Spleen (tissue), 11 donors: ENCODE results near the gene SPG7. TPM values are rescaled to one million over a fixed set of nuclear protein-coding genes. Genes with fewer than 3 reads are reported as not detected.

ENCODE experiments used
- DNase-seq: peaks from one replicate; pipeline ENCODE4 v3.0.0-alpha.2; 2020
- H3K27ac ChIP-seq, 8 donors: fragments of 200-600 bp; sonication (generic) in 7 of 8; 1 replicate in 4 of 8; 2 replicates in 4 of 8; pipeline versions ENCODE4 v1.5.0 to v1.8.0; 2016 to 2021; ENCODE audit warnings: inconsistent platforms in 4 of 8, mild to moderate bottlenecking in 4 of 8, moderate library complexity in 1 of 8
- H3K27me3 ChIP-seq, 7 donors: fragments of 200-600 bp; sonication (generic) in 6 of 7; replicated peaks in 1 of 7; 1 replicate in 4 of 7; 2 replicates in 3 of 7; pipeline versions ENCODE4 v1.5.0 to v1.8.0; 2016 to 2021; ENCODE audit warnings: inconsistent platforms in 3 of 7, mild to moderate bottlenecking in 1 of 7
- H3K36me3 ChIP-seq, 6 donors: fragments of 200-600 bp; sonication (generic) in 5 of 6; 1 replicate in 4 of 6; 2 replicates in 2 of 6; pipeline versions ENCODE4 v1.5.0 to v1.8.0; 2016 to 2021; ENCODE audit warnings: inconsistent platforms in 2 of 6
- H3K4me1 ChIP-seq, 6 donors: fragments of 200-600 bp; sonication (generic) in 5 of 6; 1 replicate in 3 of 6; 2 replicates in 3 of 6; pipeline versions ENCODE4 v1.5.0 to v1.8.0; 2016 to 2021; ENCODE audit warnings: inconsistent platforms in 3 of 6
- H3K4me3 ChIP-seq, 8 donors: fragments of 200-600 bp; sonication (generic) in 7 of 8; 1 replicate in 4 of 8; 2 replicates in 4 of 8; pipeline versions ENCODE4 v1.5.0 to v1.8.0; 2016 to 2021; ENCODE audit warnings: inconsistent platforms in 4 of 8, mild to moderate bottlenecking in 4 of 8, moderate library complexity in 2 of 8
- H3K9me3 ChIP-seq, 8 donors: fragments of 200-600 bp; sonication (generic) in 7 of 8; 1 replicate in 4 of 8; 2 replicates in 4 of 8; pipeline versions ENCODE4 v1.5.0 to v1.8.0; 2016 to 2021; ENCODE audit warnings: inconsistent platforms in 4 of 8
- CTCF ChIP-seq, 11 experiments: fragments of 200-600 bp in 7 of 11; fragments of 450-650 bp in 4 of 11; sonication (generic) in 4 of 11; IDR thresholded peaks in 8 of 11; conservative IDR thresholded peaks in 3 of 11; 1 replicate in 7 of 11; 2 replicates in 4 of 11; pipeline versions ENCODE4 v1.4.0 to v1.8.0; 2016 to 2021; ENCODE audit warnings: antibody characterized with exemption in 11 of 11, inconsistent platforms in 4 of 11, mild to moderate bottlenecking in 1 of 11
- POLR2A ChIP-seq, 3 donors: fragments of 450-650 bp; IDR thresholded peaks; one replicate each; pipeline ENCODE4 v1.5.1; 2017; ENCODE audit warnings: antibody characterized with exemption in 3 of 3, mild to moderate bottlenecking in 1 of 3
- POLR2AphosphoS5 ChIP-seq, 3 donors: sonication (generic); formaldehyde crosslinking; IDR thresholded peaks; one replicate each; pipeline ENCODE4 v1.5.1; 2017; ENCODE audit warnings: antibody characterized with exemption in 3 of 3
- WGBS, 5 donors: extraction: QIAGEN DNeasy Blood & Tissue Kit in 3 of 5; methylation state at CpG; one replicate each; pipeline versions ENCODE4 v1.1.5 to v1.1.7; 2013 to 2018; 5-methylcytosine and 5-hydroxymethylcytosine counted together
- intact Hi-C: fragments of 100-400 bp; cut with DNase I; formaldehyde crosslinking; loops from one replicate; pipeline ENCODE4 v1.15.0; 2023; ENCODE audit warnings: low total_unique reads
- polyA plus RNA-seq, 3 donors: library from polyadenylated mRNA; stranded (reverse); fragments of 200-250 nt; gene quantifications; one replicate each; pipeline ENCODE4 v1.2.1, GENCODE V29; 2013
- total RNA-seq, 7 donors: library from RNA; depleted of rRNA in 3 of 7; stranded (reverse); fragments of >200 nt in 3 of 7; fragmentation: NEBNext Ultra II Directional in 4 of 7; extraction: Animal tissue kit (Norgen Biotek cat#: 25700) in 4 of 7; gene quantifications; one replicate each; pipeline versions ENCODE4 v1.1.0 to v1.2.1, GENCODE V29; 2016 to 2021
- donor health status: healthy with polysubstance abuse.
- donor health status: DM: no; HTN: no; CAD: no; lungs with moderate emphysema.
- donor health status: DM: no; HTN: no; CAD: no.
- donor health status: Bipolar disorder and iron deficiency.
- donor health status: healthy.
- donor health status: DM: no; HTN: no; CAD: no.
- donor health status: DM: yes; HTN: yes; CAD: no.

Gene SPG7
- total and polyA plus RNA-seq, 10 donors = 64.5 to 260 (median 144) TPM

DNA sequence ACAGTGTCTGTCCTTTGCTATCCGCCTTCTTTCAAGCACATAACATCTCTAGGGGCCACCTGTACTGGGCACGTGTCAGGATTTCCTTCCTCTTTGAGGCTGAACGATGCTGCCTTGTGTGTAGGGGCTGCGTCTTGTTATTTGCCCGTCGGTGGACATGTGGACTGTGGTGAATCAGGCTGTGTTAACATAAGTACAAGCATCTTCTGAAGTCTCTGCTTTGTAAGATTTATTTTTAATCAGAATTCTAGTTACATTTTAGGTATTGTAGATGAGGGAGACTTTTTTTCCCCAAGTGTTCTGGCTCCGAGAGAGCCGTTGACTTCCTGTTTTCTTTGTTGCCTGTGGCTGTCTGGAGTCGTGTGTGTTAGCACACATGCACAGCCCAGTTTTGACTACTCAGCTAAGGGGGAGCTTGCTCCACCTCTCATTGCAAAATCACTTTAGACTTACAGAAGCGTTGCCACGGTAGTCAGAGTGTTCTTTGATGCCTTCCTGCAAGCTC, 26.1 kb downstream of the SPG7 start:
- Histone ChIP-seq H3K27me3 (no peaks in the 10 kb centered on the region), H3K4me3 (peak overlapping the region in 3 of 8 donors; percentile 8 to 55 (median 13)), H3K9me3 (no peaks in the 10 kb centered on the region), H3K27ac (peak overlapping the region; percentile 42 to 83 (median 68)), H3K4me1 (peaks cover 13 to 51% (median 36%) of the 10 kb centered on the region in 6 donors), H3K36me3 (peaks cover 0 to 98% (median 63%) of the 10 kb centered on the region in 6 donors)
- DNase-seq = no peak
- 14 to 20% (median 19%) methylated on average over 11 of the region's 11 CpGs for whole genome bisulfite sequencing, 5 donors
- TF ChIP-seq POLR2AphosphoS5 (IDR thresholded peaks at IDR 0.05) (peak in 1 of 3 donors; percentile 71), CTCF (IDR thresholded peaks at IDR 0.05 in 8 of 11, conservative IDR thresholded peaks at IDR 0.05 in 3 of 11) (peak in 1 of 11 experiments; percentile 12), POLR2A (IDR thresholded peaks at IDR 0.05) (no peak)
- intact Hi-C loops = no loop called here

GRCh38 chr16:89536371-89536770, 28.2 kb downstream of the SPG7 start:
- Histone ChIP-seq H3K4me1 (peaks cover 13 to 43% (median 32%) of the 10 kb centered on the region in 6 donors), H3K27me3 (no peaks in the 10 kb centered on the region), H3K4me3 (no peak overlapping the region), H3K27ac (peak overlapping the region in 4 of 8 donors; percentile 15 to 83 (median 52)), H3K9me3 (no peaks in the 10 kb centered on the region), H3K36me3 (peaks cover 0 to 98% (median 44%) of the 10 kb centered on the region in 6 donors)
- TF ChIP-seq CTCF (IDR thresholded peaks at IDR 0.05 in 8 of 11, conservative IDR thresholded peaks at IDR 0.05 in 3 of 11) = no peak
- no peak for TF ChIP-seq POLR2AphosphoS5 (IDR thresholded peaks at IDR 0.05)
- TF ChIP-seq POLR2A (IDR thresholded peaks at IDR 0.05) = no peak
- no peak for DNase-seq
- intact Hi-C loops = no loop called here
- WGBS, 5 donors = 93 to 99% (median 97%) methylated on average over 7 to 24 of the region's 24 CpGs

DNA sequence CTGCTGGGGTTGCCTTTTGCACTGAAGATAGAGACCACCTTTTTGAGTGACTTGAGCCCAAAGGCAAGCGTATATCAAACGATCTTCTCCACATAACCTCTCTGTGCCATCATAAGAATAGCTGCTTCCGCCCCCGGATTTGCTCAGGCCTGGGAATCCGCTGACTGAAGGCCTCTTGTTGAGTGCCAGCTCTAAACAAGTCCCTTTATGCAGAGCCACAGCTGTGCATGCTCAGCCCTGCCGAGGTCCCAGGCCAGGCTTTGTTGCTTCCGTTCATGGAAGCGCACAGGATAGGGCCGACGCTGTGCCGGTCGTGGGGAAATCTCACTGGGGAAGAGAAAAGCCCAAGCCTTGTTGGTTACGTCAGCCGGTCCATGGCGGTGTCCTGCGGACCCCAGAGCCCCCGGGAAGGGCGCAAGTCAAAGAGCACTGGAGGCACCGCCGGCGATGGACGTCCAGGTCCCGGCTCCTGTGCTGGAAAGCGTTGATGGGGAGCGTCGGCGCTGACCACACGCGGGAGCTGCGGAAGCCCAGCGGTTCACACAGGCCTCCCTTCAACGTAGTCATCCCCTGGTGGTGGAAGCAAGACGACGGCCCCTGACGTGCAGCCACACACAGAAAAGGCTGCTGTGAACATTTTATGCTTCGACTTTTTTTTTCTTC, 28.8 kb downstream of the SPG7 start:
- no peaks in the 10 kb centered on the region for H3K9me3 ChIP-seq
- H3K27me3 ChIP-seq = no peaks in the 10 kb centered on the region
- TF ChIP-seq CTCF (IDR thresholded peaks at IDR 0.05 in 8 of 11, conservative IDR thresholded peaks at IDR 0.05 in 3 of 11) (no peak), POLR2AphosphoS5 (IDR thresholded peaks at IDR 0.05) (peak in 1 of 3 donors; percentile 25), POLR2A (IDR thresholded peaks at IDR 0.05) (no peak)
- DNase-seq = no peak
- no peak overlapping the region for H3K4me3 ChIP-seq
- WGBS, 5 donors = 86 to 95% (median 91%) methylated on average over 36 of the region's 36 CpGs
- peaks cover 13 to 37% (median 26%) of the 10 kb centered on the region in 6 donors for H3K4me1 ChIP-seq
- intact Hi-C loops = no loop called here
- peaks cover 0 to 98% (median 46%) of the 10 kb centered on the region in 6 donors for H3K36me3 ChIP-seq
- peak overlapping the region in 4 of 8 donors; percentile 2 to 38 (median 19) for H3K27ac ChIP-seq

GRCh38 chr16:89537549-89537925, 29.3 kb downstream of the SPG7 start:
- H3K27me3 ChIP-seq = no peaks in the 10 kb centered on the region
- peaks cover 13 to 32% (median 24%) of the 10 kb centered on the region in 6 donors for H3K4me1 ChIP-seq
- intact Hi-C loops = no loop called here
- peak overlapping the region in 3 of 8 donors; percentile 2 to 38 (median 15) for H3K27ac ChIP-seq
- TF ChIP-seq POLR2A (IDR thresholded peaks at IDR 0.05) = no peak
- no peak for TF ChIP-seq CTCF (IDR thresholded peaks at IDR 0.05 in 8 of 11, conservative IDR thresholded peaks at IDR 0.05 in 3 of 11)
- no peak for TF ChIP-seq POLR2AphosphoS5 (IDR thresholded peaks at IDR 0.05)
- DNase-seq = no peak
- H3K36me3 ChIP-seq = peaks cover 0 to 98% (median 42%) of the 10 kb centered on the region in 6 donors
- H3K4me3 ChIP-seq = no peak overlapping the region
- no peaks in the 10 kb centered on the region for H3K9me3 ChIP-seq
- WGBS, 5 donors = 95 to 100% (median 96%) methylated on average over 2 to 7 of the region's 7 CpGs
